ENCODE results near the gene RCOR1.
A peak's percentile ranks its signal among the peaks of the same experiment; 100 is the strongest.

RCOR1 gene

GRCh38 chr14:102668291-102668873, 75.9 kb downstream of the RCOR1 start:
- no peak for DNase-seq

- no peak for DNase-seq
Observed at GRCh38 chr14:102671410-102671809, 79.0 kb downstream of the RCOR1 start.

- no peak for DNase-seq
Observed at GRCh38 chr14:102672410-102672960, 80.0 kb downstream of the RCOR1 start.

- no peak for DNase-seq
Observed at GRCh38 chr14:102675396-102675795, 82.9 kb downstream of the RCOR1 start.

GRCh38 chr14:102678394-102678793, 85.9 kb downstream of the RCOR1 start:
- DNase-seq, result no peak

- DNase-seq, result no peak
Observed at GRCh38 chr14:102683399-102684297, 91.2 kb downstream of the RCOR1 start.

- DNase-seq, result no peak
Observed at GRCh38 chr14:102684298-102684663, 91.8 kb downstream of the RCOR1 start.

- no peak for DNase-seq
Observed at GRCh38 chr14:102686196-102686801, 93.8 kb downstream of the RCOR1 start.

GRCh38 chr14:102688290-102688689, 95.8 kb downstream of the RCOR1 start:
- no peak for DNase-seq

- no peak for DNase-seq
Observed at GRCh38 chr14:102690509-102691286, 98.2 kb downstream of the RCOR1 start.

GRCh38 chr14:102691763-102692162, 99.3 kb downstream of the RCOR1 start:
- DNase-seq, result no peak

GRCh38 chr14:102692334-102692733, 99.9 kb downstream of the RCOR1 start:
- DNase-seq, result no peak

- no peak for DNase-seq
Observed at GRCh38 chr14:102693006-102693755, 100.7 kb downstream of the RCOR1 start.

- DNase-seq, result peak in 35 of 58 donors; percentile 5 to 74 (median 26)
Observed at GRCh38 chr14:102694530-102695166, 102.2 kb downstream of the RCOR1 start.

GRCh38 chr14:102695167-102695555, 102.7 kb downstream of the RCOR1 start:
- no peak for DNase-seq

GRCh38 chr14:102696332-102696731, 103.9 kb downstream of the RCOR1 start:
- DNase-seq, result no peak

GRCh38 chr14:102696856-102697495, 104.5 kb downstream of the RCOR1 start:
- no peak for DNase-seq

GRCh38 chr14:102697501-102697900, 105.1 kb downstream of the RCOR1 start:
- DNase-seq, result no peak

GRCh38 chr14:102699416-102700110, 107.1 kb downstream of the RCOR1 start:
- DNase-seq, result no peak
